ENCODE results near the gene RASSF10. TPM values are rescaled to one million over a fixed set of nuclear protein-coding genes. Genes with fewer than 3 reads are reported as not detected.

RASSF10 gene
- total RNA-seq, 2 donors from 2014 or later = not detected

- H3K4me1 ChIP-seq (ENCODE audit: control insufficient read depth in 1 of 2, low read depth in 2 of 2) = no peaks in the 10 kb centered on the region
- ATAC-seq (ENCODE audit: insufficient number of reproducible peaks, low FRiP score, low read depth) (no peak), DNase-seq (ENCODE audit: low spot score) (no peak)
- H3K36me3 ChIP-seq = no peaks in the 10 kb centered on the region
- no peaks in the 10 kb centered on the region for H3K27me3 ChIP-seq (replicated peaks; ENCODE audit: insufficient read depth)
- no peak overlapping the region for H3K27ac ChIP-seq
- H3K9me3 ChIP-seq = no peaks in the 10 kb centered on the region
- no peak overlapping the region for H3K4me3 ChIP-seq
- no peak for TF ChIP-seq CTCF (IDR thresholded peaks at IDR 0.05)
Observed at GRCh38 chr11:12999597-12999996, 9.5 kb upstream of the RASSF10 start.

GRCh38 chr11:13000116-13000515 lies 9.0 kb upstream of the RASSF10 start:
- no peaks in the 10 kb centered on the region for H3K36me3 ChIP-seq
- H3K4me3 ChIP-seq = no peak overlapping the region
- ATAC-seq (ENCODE audit: insufficient number of reproducible peaks, low FRiP score, low read depth) (no peak), DNase-seq (ENCODE audit: low spot score) (no peak)
- H3K27ac ChIP-seq = no peak overlapping the region
- H3K27me3 ChIP-seq (replicated peaks; ENCODE audit: insufficient read depth) = no peaks in the 10 kb centered on the region
- no peak for TF ChIP-seq CTCF (IDR thresholded peaks at IDR 0.05)
- no peaks in the 10 kb centered on the region for H3K9me3 ChIP-seq
- no peaks in the 10 kb centered on the region for H3K4me1 ChIP-seq (ENCODE audit: control insufficient read depth in 1 of 2, low read depth in 2 of 2)

GRCh38 chr11:13000721-13001120 lies 8.4 kb upstream of the RASSF10 start:
- ATAC-seq (ENCODE audit: insufficient number of reproducible peaks, low FRiP score, low read depth) = no peak
- Histone ChIP-seq H3K27me3 (replicated peaks; ENCODE audit: insufficient read depth) (no peaks in the 10 kb centered on the region), H3K27ac (no peak overlapping the region), H3K9me3 (no peaks in the 10 kb centered on the region), H3K4me3 (no peak overlapping the region), H3K4me1 (ENCODE audit: control insufficient read depth in 1 of 2, low read depth in 2 of 2) (no peaks in the 10 kb centered on the region), H3K36me3 (no peaks in the 10 kb centered on the region)
- no peak for TF ChIP-seq CTCF (IDR thresholded peaks at IDR 0.05)
- no peak for DNase-seq (ENCODE audit: low spot score)

- H3K4me1 ChIP-seq (ENCODE audit: control insufficient read depth in 1 of 2, low read depth in 2 of 2) = peaks cover 0 to 5% of the 10 kb centered on the region in 2 donors
- no peak for TF ChIP-seq CTCF (IDR thresholded peaks at IDR 0.05)
- H3K27me3 ChIP-seq (replicated peaks; ENCODE audit: insufficient read depth) = no peaks in the 10 kb centered on the region
- DNase-seq (ENCODE audit: low spot score) (no peak), ATAC-seq (ENCODE audit: insufficient number of reproducible peaks, low FRiP score, low read depth) (no peak)
- no peaks in the 10 kb centered on the region for H3K36me3 ChIP-seq
- H3K4me3 ChIP-seq = no peak overlapping the region
- no peaks in the 10 kb centered on the region for H3K9me3 ChIP-seq
- no peak overlapping the region for H3K27ac ChIP-seq
Observed at GRCh38 chr11:13003736-13004493, 5.2 kb upstream of the RASSF10 start.

GRCh38 chr11:13007182-13008060 lies 1.7 kb upstream of the RASSF10 start:
- no peak overlapping the region for H3K4me3 ChIP-seq
- DNase-seq (ENCODE audit: low spot score) = no peak
- no peak for ATAC-seq (ENCODE audit: insufficient number of reproducible peaks, low FRiP score, low read depth)
- peaks cover 7% of the 10 kb centered on the region for H3K27me3 ChIP-seq (replicated peaks; ENCODE audit: insufficient read depth)
- no peak overlapping the region for H3K27ac ChIP-seq
- H3K9me3 ChIP-seq = no peaks in the 10 kb centered on the region
- peaks cover 7 to 21% of the 10 kb centered on the region in 2 donors for H3K4me1 ChIP-seq (ENCODE audit: control insufficient read depth in 1 of 2, low read depth in 2 of 2)
- no peak for TF ChIP-seq CTCF (IDR thresholded peaks at IDR 0.05)
- no peaks in the 10 kb centered on the region for H3K36me3 ChIP-seq

All from thoracic aorta (tissue), 2 donors.